H1 (cell line): ENCODE results near the gene RORB. TPM values are rescaled to one million over a fixed set of nuclear protein-coding genes. Genes with fewer than 3 reads are reported as not detected.

Experiments used
- CTCF ChIA-PET: fragments of 300-600 bp; sonication (Branson Sonifier 250); formaldehyde crosslinking; loops from one replicate; lab custom pipeline; 2021; ENCODE audit not compliant: partially characterized antibody; lab: Charles Lee
- POLR2A ChIA-PET: fragments of 300-600 bp; sonication (Branson Sonifier 250); formaldehyde crosslinking; loops from one replicate; lab custom pipeline; 2021; ENCODE audit warnings: inconsistent platforms; ENCODE audit not compliant: partially characterized antibody; lab: Charles Lee
- DNase-seq, 2 experiments: peaks; one replicate each; pipeline versions ENCODE4 v3.0.0 to v3.0.0-alpha.2; 2010 to 2022; ENCODE audit warnings: low spot score in 2 of 2, low read depth in 1 of 2, mixed read lengths in 1 of 2
- FAIRE-seq: peaks from 2 replicates; lab custom pipeline; 2011; peaks lifted over from hg19 to GRCh38; lab: Jason Lieb, UNC
- H2AFZ ChIP-seq: 2 replicates; pipeline ENCODE4 v1.8.1; 2012; ENCODE audit warnings: low read length, inconsistent platforms
- H2AK5ac ChIP-seq: 2 replicates; pipeline ENCODE4 v1.6.1; 2013; ENCODE audit warnings: low read depth, low read length
- H2BK120ac ChIP-seq: replicated peaks from 2 replicates; pipeline ENCODE3; 2013; ENCODE audit warnings: low read depth, low read length, inconsistent platforms
- H2BK12ac ChIP-seq: 2 replicates; pipeline ENCODE4 v1.6.1; 2013; ENCODE audit warnings: low read depth, low read length
- H2BK15ac ChIP-seq: 2 replicates; pipeline ENCODE4 v1.6.1; 2013; ENCODE audit warnings: low read length
- H2BK20ac ChIP-seq: 2 replicates; pipeline ENCODE4 v1.6.1; 2013; ENCODE audit warnings: low read length
- H2BK5ac ChIP-seq: 2 replicates; pipeline ENCODE4 v1.6.1; 2013; ENCODE audit warnings: low read depth, low read length
- H3K14ac ChIP-seq: 2 replicates; pipeline ENCODE4 v1.6.1; 2013; ENCODE audit warnings: inconsistent platforms; ENCODE audit not compliant: insufficient read length
- H3K18ac ChIP-seq: 2 replicates; pipeline ENCODE4 v1.6.1; 2013; ENCODE audit warnings: low read length; ENCODE audit errors: extremely low read depth
- H3K23ac ChIP-seq: 2 replicates; pipeline ENCODE4 v1.6.1; 2013; ENCODE audit warnings: inconsistent platforms; ENCODE audit not compliant: insufficient read length
- H3K23me2 ChIP-seq: 2 replicates; pipeline ENCODE4 v1.6.1; 2013; ENCODE audit warnings: low read depth, low read length
- H3K27ac ChIP-seq: 2 replicates; pipeline ENCODE4 v1.6.1; 2011; ENCODE audit warnings: low read depth, low read length, inconsistent platforms
- H3K27me3 ChIP-seq, 4 experiments: replicated peaks in 1 of 4; 1 replicate in 1 of 4; 2 replicates in 3 of 4; pipeline versions ENCODE4 v1.6.1 to v1.8.1; 2011 to 2013; ENCODE audit warnings: low read length in 3 of 4, mild to moderate bottlenecking in 3 of 4, inconsistent platforms in 2 of 4, mixed read lengths in 2 of 4, moderate library complexity in 1 of 4; ENCODE audit not compliant: control insufficient read depth in 3 of 4, insufficient read depth in 3 of 4; ENCODE audit errors: extremely low read depth in 1 of 4
- H3K36me3 ChIP-seq, 4 experiments: 2 replicates each; pipeline versions ENCODE4 v1.6.1 to v1.8.1; 2011 to 2013; ENCODE audit warnings: mild to moderate bottlenecking in 4 of 4, low read length in 3 of 4, moderate library complexity in 2 of 4, control low read depth in 1 of 4, inconsistent platforms in 1 of 4; ENCODE audit not compliant: insufficient read depth in 4 of 4, control insufficient read depth in 2 of 4
- H3K4ac ChIP-seq: replicated peaks from 2 replicates; pipeline ENCODE3; 2013; ENCODE audit warnings: low read length, low read depth, mixed read lengths, inconsistent platforms; ENCODE audit not compliant: insufficient read length
- H3K4me1 ChIP-seq, 4 experiments: replicated peaks in 1 of 4; 1 replicate in 1 of 4; 2 replicates in 3 of 4; pipeline versions ENCODE4 v1.6.1 to v1.8.1; 2011 to 2013; ENCODE audit warnings: low read length in 3 of 4, inconsistent platforms in 2 of 4, mixed read lengths in 1 of 4; ENCODE audit not compliant: insufficient read depth in 4 of 4, control insufficient read depth in 3 of 4
- H3K4me2 ChIP-seq, 2 experiments: 2 replicates each; pipeline versions ENCODE4 v1.6.1 to v1.8.1; 2011 to 2013; ENCODE audit warnings: low read depth in 2 of 2, low read length in 2 of 2, control low read depth in 1 of 2, inconsistent platforms in 1 of 2, mild to moderate bottlenecking in 1 of 2; ENCODE audit not compliant: insufficient read depth in 1 of 2
- H3K4me3 ChIP-seq, 4 experiments: fragments of 200-600, 300-600 bp in 1 of 4; sonication (generic), shearing (Covaris generic), sonication (Bioruptor Twin) in 1 of 4; 2 replicates each; pipeline versions ENCODE4 v1.5.1 to v1.8.1; 2011 to 2016; ENCODE audit warnings: low read length in 4 of 4, low read depth in 3 of 4, control low read depth in 2 of 4, inconsistent platforms in 2 of 4, mild to moderate bottlenecking in 2 of 4, mixed read lengths in 1 of 4, moderate library complexity in 1 of 4; ENCODE audit not compliant: insufficient read depth in 2 of 4; ENCODE audit errors: extremely low read depth in 1 of 4
- H3K56ac ChIP-seq: replicated peaks from 2 replicates; pipeline ENCODE3; 2013; ENCODE audit warnings: low read depth, mild to moderate bottlenecking, mixed read lengths, low read length, inconsistent platforms; ENCODE audit not compliant: insufficient read length
- H3K79me1 ChIP-seq: 2 replicates; pipeline ENCODE4 v1.6.1; 2013; ENCODE audit warnings: low read depth, low read length, control low read depth
- H3K79me2 ChIP-seq, 2 experiments: 2 replicates each; pipeline versions ENCODE4 v1.6.1 to v1.8.1; 2012 to 2013; ENCODE audit warnings: low read length in 2 of 2, mild to moderate bottlenecking in 2 of 2, inconsistent platforms in 1 of 2; ENCODE audit not compliant: insufficient read depth in 2 of 2, control insufficient read depth in 1 of 2
- H3K9ac ChIP-seq, 4 experiments: replicated peaks in 1 of 4; 1 replicate in 1 of 4; 2 replicates in 3 of 4; pipeline versions ENCODE4 v1.6.1 to v1.8.1; 2011 to 2013; ENCODE audit warnings: low read depth in 3 of 4, low read length in 3 of 4, control low read depth in 2 of 4, mild to moderate bottlenecking in 2 of 4, moderate library complexity in 2 of 4, inconsistent platforms in 1 of 4; ENCODE audit errors: extremely low read depth in 1 of 4
- H3K9me3 ChIP-seq, 2 experiments: 2 replicates each; pipeline versions ENCODE4 v1.6.1 to v1.8.1; 2012 to 2013; ENCODE audit warnings: mild to moderate bottlenecking in 2 of 2, moderate library complexity in 2 of 2, control low read depth in 1 of 2, inconsistent platforms in 1 of 2, low read depth in 1 of 2, low read length in 1 of 2, mixed read lengths in 1 of 2; ENCODE audit not compliant: insufficient read depth in 2 of 2
- H4K20me1 ChIP-seq, 2 experiments: replicated peaks in 1 of 2; 2 replicates each; pipeline versions ENCODE3 to v1.8.1; 2011 to 2013; ENCODE audit warnings: inconsistent platforms in 2 of 2, low read length in 2 of 2, mild to moderate bottlenecking in 1 of 2; ENCODE audit not compliant: insufficient read depth in 2 of 2, control insufficient read depth in 1 of 2
- H4K5ac ChIP-seq: 2 replicates; pipeline ENCODE4 v1.6.1; 2013; ENCODE audit warnings: low read length, low read depth, mixed read lengths, inconsistent platforms; ENCODE audit not compliant: insufficient read length
- H4K8ac ChIP-seq: 2 replicates; pipeline ENCODE4 v1.8.0; 2013; ENCODE audit warnings: mild to moderate bottlenecking, moderate library complexity, low read length, inconsistent platforms; ENCODE audit not compliant: insufficient read depth; ENCODE audit errors: extremely low read depth
- H4K91ac ChIP-seq: replicated peaks from 2 replicates; pipeline ENCODE3; 2013; ENCODE audit warnings: low read length, mixed read lengths, inconsistent platforms; ENCODE audit not compliant: insufficient read length
- BACH1 ChIP-seq: IDR thresholded peaks from 2 replicates; pipeline ENCODE4 v1.6.1; 2012; ENCODE audit warnings: low read length, improper control_type of control experiment
- BRCA1 ChIP-seq: IDR thresholded peaks from 2 replicates; pipeline ENCODE4 v1.6.1; 2012; ENCODE audit warnings: low read depth, low read length, improper control_type of control experiment
- NRF1 ChIP-seq: IDR thresholded peaks from 2 replicates; pipeline ENCODE4 v1.6.1; 2011; ENCODE audit warnings: mild to moderate bottlenecking, low read depth, low read length, improper control_type of control experiment
- SIN3A ChIP-seq, 2 experiments: IDR thresholded peaks in 1 of 2; conservative IDR thresholded peaks in 1 of 2; 2 replicates each; pipeline ENCODE4 v1.6.1; 2011 to 2012; ENCODE audit warnings: low read length in 2 of 2, improper control_type of control experiment in 1 of 2, low read depth in 1 of 2, mild to moderate bottlenecking in 1 of 2
- TAF7 ChIP-seq: optimal IDR thresholded peaks from 2 replicates; pipeline ENCODE3; 2011; ENCODE audit warnings: low read depth, mild to moderate bottlenecking, inconsistent platforms, low read length, moderate library complexity, borderline replicate concordance
- YY1 ChIP-seq: IDR thresholded peaks from 2 replicates; pipeline ENCODE4 v1.6.1; 2011; ENCODE audit warnings: low read depth, mild to moderate bottlenecking, low read length
- ZNF274 ChIP-seq: IDR thresholded peaks from 2 replicates; pipeline ENCODE4 v1.7.0; 2012; ENCODE audit warnings: low read length, borderline replicate concordance; ENCODE audit errors: extremely low read depth
- WGBS, 2 experiments: shearing (Covaris generic) in 1 of 2; methylation state at CpG; one replicate each; pipeline versions ENCODE4 v1.1.6 to v1.1.7; 2013 to 2015; ENCODE audit warnings: low lambda C conversion rate in 2 of 2, mixed read lengths in 2 of 2, inconsistent platforms in 1 of 2, low coverage in 1 of 2, missing lambda C conversion rate in 1 of 2; ENCODE audit not compliant: insufficient replicate concordance in 2 of 2, insufficient coverage in 1 of 2, insufficient read length in 1 of 2; ENCODE audit errors: extremely low coverage in 1 of 2, missing lambda C conversion rate in 1 of 2; 5-methylcytosine and 5-hydroxymethylcytosine counted together
- polyA plus RNA-seq, 7 experiments: library from polyadenylated mRNA; depleted of rRNA in 3 of 7; stranded (reverse) in 5 of 7; unstranded in 2 of 7; fragments of >200 nt in 5 of 7; fragments of 200-250 nt in 2 of 7; gene quantifications; 1 replicate in 5 of 7; 2 replicates in 1 of 7; 4 replicates in 1 of 7; pipeline versions ENCODE4 v1.2.1 to v1.2.3, GENCODE V29; 2011 to 2013; ENCODE audit warnings: missing spikeins in 2 of 7, mixed read lengths in 2 of 7
- total RNA-seq: library from RNA; stranded (reverse); fragmentation: NEBNext Ultra II Directional; extraction: Animal tissue kit (Norgen Biotek cat#: 25700); gene quantifications from 2 replicates; pipeline ENCODE4 v1.2.1, GENCODE V29; 2021
- TF ChIP-seq, protein P1 (sequence below): IDR thresholded peaks from 2 replicates; pipeline ENCODE4 v1.6.1; 2012; ENCODE audit warnings: inconsistent platforms

The RORB gene
- total and polyA plus RNA-seq, 2 of the 8 experiments (the other 6 are each of a cell fraction or from before 2014, with no cell fraction given): 2.3 to 7.1 TPM

DNA sequence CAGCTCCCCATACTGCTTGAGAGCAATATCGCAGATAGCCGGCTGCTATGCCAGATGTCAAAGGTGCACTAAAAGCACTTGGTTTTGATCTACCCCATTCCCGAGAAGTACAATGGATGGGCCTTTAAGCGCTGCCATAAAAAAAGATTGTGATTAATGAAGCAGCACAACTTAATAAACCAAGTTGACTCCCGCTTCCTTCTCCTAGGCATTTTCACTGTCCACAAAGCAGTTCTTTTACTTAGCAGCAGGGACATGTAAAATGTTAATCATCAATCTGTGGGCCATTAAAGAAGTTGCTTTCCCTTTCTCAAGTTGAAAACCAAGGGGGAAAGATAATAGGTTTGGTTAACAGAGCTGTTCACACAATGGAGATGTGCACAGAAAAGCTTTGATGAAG lies 214.2 kb downstream of the RORB start:
- 97% methylated on average over 5 of the region's 5 CpGs; no CpG with 5 or more reads in 1 of the 2 experiments for WGBS, 2 experiments
- no peak overlapping the region for H4K91ac ChIP-seq
- H3K18ac ChIP-seq: no peak overlapping the region
- H2AFZ ChIP-seq: no peak overlapping the region
- H2BK15ac ChIP-seq: no peak overlapping the region
- H3K27ac ChIP-seq: no peak overlapping the region
- TF ChIP-seq NRF1 (no peak), SIN3A (conservative IDR thresholded peaks at IDR 0.05 in 1 of 2, IDR thresholded peaks at IDR 0.05 in 1 of 2; ENCODE audit: low read depth in 1 of 2, low read length in 2 of 2) (no peak), TAF7 (no peak), ZNF274 (no peak), YY1 (no peak), BRCA1 (no peak), BACH1 (no peak)
- TF ChIP-seq, protein P1, sequence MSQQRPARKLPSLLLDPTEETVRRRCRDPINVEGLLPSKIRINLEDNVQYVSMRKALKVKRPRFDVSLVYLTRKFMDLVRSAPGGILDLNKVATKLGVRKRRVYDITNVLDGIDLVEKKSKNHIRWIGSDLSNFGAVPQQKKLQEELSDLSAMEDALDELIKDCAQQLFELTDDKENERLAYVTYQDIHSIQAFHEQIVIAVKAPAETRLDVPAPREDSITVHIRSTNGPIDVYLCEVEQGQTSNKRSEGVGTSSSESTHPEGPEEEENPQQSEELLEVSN: no peak
- H3K9ac ChIP-seq: no peak overlapping the region
- H2BK12ac ChIP-seq: no peak overlapping the region
- no peaks in the 10 kb centered on the region for H3K4me1 ChIP-seq
- no peak overlapping the region for H3K4me2 ChIP-seq
- H2BK20ac ChIP-seq: no peak overlapping the region
- no peaks in the 10 kb centered on the region; the same call in 1 of the 2 replicates for H3K23me2 ChIP-seq
- H3K36me3 ChIP-seq: no peaks in the 10 kb centered on the region
- FAIRE-seq (no peak), DNase-seq (no peak)
- no peak overlapping the region for H3K56ac ChIP-seq
- H2AK5ac ChIP-seq: no peak overlapping the region
- H3K79me2 ChIP-seq: no peaks in the 10 kb centered on the region
- H2BK5ac ChIP-seq: no peak overlapping the region
- H3K4me3 ChIP-seq: no peak overlapping the region
- no peaks in the 10 kb centered on the region for H3K9me3 ChIP-seq
- no peak overlapping the region for H3K14ac ChIP-seq
- no peak overlapping the region for H2BK120ac ChIP-seq
- no peak overlapping the region for H3K4ac ChIP-seq
- no peaks in the 10 kb centered on the region for H3K27me3 ChIP-seq
- no peak overlapping the region for H4K8ac ChIP-seq
- no peaks in the 10 kb centered on the region for H3K79me1 ChIP-seq
- H4K5ac ChIP-seq: no peak overlapping the region
- H3K23ac ChIP-seq: no peak overlapping the region
- no peaks in the 10 kb centered on the region for H4K20me1 ChIP-seq
- ChIA-PET CTCF (interaction anchor here (1.0 to 1.3 kb wide), 2 partner anchors 10 to 14 kb away, joined by 3 read pairs; no protein-coding TSS in a partner anchor), POLR2A (no interaction called here)
